ENCODE measurements around the gene SLC12A5.

- TF ChIP-seq, protein P1, sequence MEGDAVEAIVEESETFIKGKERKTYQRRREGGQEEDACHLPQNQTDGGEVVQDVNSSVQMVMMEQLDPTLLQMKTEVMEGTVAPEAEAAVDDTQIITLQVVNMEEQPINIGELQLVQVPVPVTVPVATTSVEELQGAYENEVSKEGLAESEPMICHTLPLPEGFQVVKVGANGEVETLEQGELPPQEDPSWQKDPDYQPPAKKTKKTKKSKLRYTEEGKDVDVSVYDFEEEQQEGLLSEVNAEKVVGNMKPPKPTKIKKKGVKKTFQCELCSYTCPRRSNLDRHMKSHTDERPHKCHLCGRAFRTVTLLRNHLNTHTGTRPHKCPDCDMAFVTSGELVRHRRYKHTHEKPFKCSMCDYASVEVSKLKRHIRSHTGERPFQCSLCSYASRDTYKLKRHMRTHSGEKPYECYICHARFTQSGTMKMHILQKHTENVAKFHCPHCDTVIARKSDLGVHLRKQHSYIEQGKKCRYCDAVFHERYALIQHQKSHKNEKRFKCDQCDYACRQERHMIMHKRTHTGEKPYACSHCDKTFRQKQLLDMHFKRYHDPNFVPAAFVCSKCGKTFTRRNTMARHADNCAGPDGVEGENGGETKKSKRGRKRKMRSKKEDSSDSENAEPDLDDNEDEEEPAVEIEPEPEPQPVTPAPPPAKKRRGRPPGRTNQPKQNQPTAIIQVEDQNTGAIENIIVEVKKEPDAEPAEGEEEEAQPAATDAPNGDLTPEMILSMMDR (IDR thresholded peaks at IDR 0.05; ENCODE audit: low read depth, low read length, poor library complexity, severe bottlenecking) = no peak
- no peak for TF ChIP-seq EZH2phosphoT487 (IDR thresholded peaks at IDR 0.05; ENCODE audit: borderline replicate concordance, low read length)
These were observed 44.0 kb downstream of the SLC12A5 start for GRCh38 chr20:46073024-46073423.
